Prostate gland (tissue), 2 donors: ENCODE data around the gene ANKLE1. TPM values are rescaled to one million over a fixed set of nuclear protein-coding genes. Genes with fewer than 3 reads are reported as not detected.

Source experiments
- DNase-seq: peaks from one replicate; pipeline ENCODE4 v3.0.0-alpha.2; 2019; ENCODE audit warnings: low spot score
- H3K27ac ChIP-seq, 2 donors: fragments of 200-600 bp; sonication (generic); 2 replicates each; pipeline ENCODE4 v1.5.1; 2017 to 2019
- H3K27me3 ChIP-seq: fragments of 200-600 bp; sonication (generic); replicated peaks from 2 replicates; pipeline ENCODE4 v1.5.1; 2019; ENCODE audit not compliant: insufficient read depth
- H3K36me3 ChIP-seq, 2 donors: fragments of 200-600 bp; sonication (generic); 1 replicate in 1 of 2; 2 replicates in 1 of 2; pipeline versions ENCODE4 v1.5.1 to v1.8.1; 2017 to 2019
- H3K4me1 ChIP-seq: fragments of 200-600 bp; sonication (generic); replicated peaks from 2 replicates; pipeline ENCODE4 v1.5.1; 2019
- H3K4me3 ChIP-seq, 2 donors: fragments of 200-600 bp; sonication (generic); 2 replicates each; pipeline ENCODE4 v1.5.1; 2017 to 2019
- H3K9me3 ChIP-seq: fragments of 200-600 bp; sonication (generic); 2 replicates; pipeline ENCODE4 v1.5.1; 2017
- CTCF ChIP-seq, 4 experiments: fragments of 200-600 bp in 2 of 4; fragments of 450-650 bp in 2 of 4; sonication (generic) in 2 of 4; IDR thresholded peaks; 1 replicate in 3 of 4; 2 replicates in 1 of 4; pipeline ENCODE4 v1.5.1; 2016 to 2019; ENCODE audit warnings: antibody characterized with exemption in 4 of 4, mild to moderate bottlenecking in 2 of 4, moderate library complexity in 2 of 4
- POLR2A ChIP-seq: fragments of 450-650 bp; IDR thresholded peaks from one replicate; pipeline ENCODE4 v1.6.1; 2016; ENCODE audit warnings: antibody characterized with exemption, mild to moderate bottlenecking
- POLR2AphosphoS5 ChIP-seq: sonication (generic); formaldehyde crosslinking; IDR thresholded peaks from one replicate; pipeline ENCODE4 v1.6.1; 2017; ENCODE audit warnings: antibody characterized with exemption
- WGBS: methylation state at CpG from one replicate; pipeline ENCODE4 v1.1.5; 2018; 5-methylcytosine and 5-hydroxymethylcytosine counted together
- intact Hi-C: fragments of 100-400 bp; cut with DNase I; formaldehyde crosslinking; loops from one replicate; pipeline ENCODE4 v1.14.2; 2022
- total RNA-seq, 2 donors: library from RNA; depleted of rRNA; stranded (reverse); fragments of >200 nt; gene quantifications; one replicate each; pipeline ENCODE4 v1.1.0, GENCODE V29; 2016

Gene ANKLE1
- 1 to 10 TPM in 1 of 2 donors, under 1 TPM in 1; 0.64 to 1.2 TPM for total RNA-seq

- H3K36me3 ChIP-seq, result no peaks in the 10 kb centered on the region
- WGBS, result 10% methylated on average over 55 of the region's 75 CpGs
- TF ChIP-seq CTCF (IDR thresholded peaks at IDR 0.05) (no peak), POLR2AphosphoS5 (no peak), POLR2A (no peak)
- no peak within 1 kb of the TSS for H3K27ac ChIP-seq
- H3K4me1 ChIP-seq, result peaks cover 6% of the 10 kb centered on the region
- H3K9me3 ChIP-seq, result no peaks in the 10 kb centered on the region
- DNase-seq, result no peak
- intact Hi-C loops, result loop anchor here (5.0 kb wide), 2 partner anchors 74 to 214 kb away; no protein-coding TSS in a partner anchor
- peak within 1 kb of the TSS; percentile 0 to 12 for H3K4me3 ChIP-seq
- H3K27me3 ChIP-seq, result no peaks in the 10 kb centered on the region
Measured at GRCh38 chr19:17281391-17282304, at the start of gene ANKLE1. Gene ANKLE1, plus strand, starts transcription at chr19:17281901. Its CDS starts 20 bp downstream, at chr19:17281921.

- intact Hi-C loops, result no loop called here
- no peaks in the 10 kb centered on the region for H3K36me3 ChIP-seq
- H3K4me1 ChIP-seq, result peaks cover 24% of the 10 kb centered on the region
- H3K4me3 ChIP-seq, result no peak overlapping the region
- H3K27me3 ChIP-seq, result no peaks in the 10 kb centered on the region
- H3K9me3 ChIP-seq, result no peaks in the 10 kb centered on the region
- TF ChIP-seq POLR2AphosphoS5 (no peak), CTCF (IDR thresholded peaks at IDR 0.05) (no peak), POLR2A (no peak)
- no peak for DNase-seq
- no peak overlapping the region for H3K27ac ChIP-seq
- WGBS, result 87% methylated on average over 12 of the region's 25 CpGs
Measured at GRCh38 chr19:17232258-17232657, 49.4 kb upstream of the ANKLE1 start.

- no peaks in the 10 kb centered on the region for H3K36me3 ChIP-seq
- no peaks in the 10 kb centered on the region for H3K27me3 ChIP-seq
- TF ChIP-seq POLR2A (no peak), POLR2AphosphoS5 (no peak), CTCF (IDR thresholded peaks at IDR 0.05) (no peak)
- peak overlapping the region; percentile 36 to 49 for H3K4me3 ChIP-seq
- H3K9me3 ChIP-seq, result no peaks in the 10 kb centered on the region
- peaks cover 21% of the 10 kb centered on the region for H3K4me1 ChIP-seq
- DNase-seq, result no peak
- WGBS, result 46% methylated on average over 11 of the region's 11 CpGs
- intact Hi-C loops, result no loop called here
- peak overlapping the region; percentile 81 to 82 for H3K27ac ChIP-seq
Measured at GRCh38 chr19:17234911-17235299, 46.8 kb upstream of the ANKLE1 start.

GRCh38 chr19:17235300-17235970, 46.3 kb upstream of the ANKLE1 start:
- TF ChIP-seq CTCF (IDR thresholded peaks at IDR 0.05) (peak; percentile 12 to 72 (median 58)), POLR2A (no peak)
- no peaks in the 10 kb centered on the region for H3K36me3 ChIP-seq
- DNase-seq, result peak; percentile 67
- H3K4me1 ChIP-seq, result peaks cover 21% of the 10 kb centered on the region
- peak overlapping the region; percentile 36 to 49 for H3K4me3 ChIP-seq
- intact Hi-C loops, result no loop called here
- H3K27me3 ChIP-seq, result no peaks in the 10 kb centered on the region
- H3K9me3 ChIP-seq, result no peaks in the 10 kb centered on the region
- H3K27ac ChIP-seq, result peak overlapping the region; percentile 81 to 82
- 6% methylated on average over 37 of the region's 80 CpGs for WGBS
